GM18868 (cell line): Measurements from ENCODE around the gene SLC24A3.
A peak's percentile ranks its signal among the peaks of the same experiment; 100 is the strongest.

Source experiments
- ATAC-seq: cut with Tn5 transposase; IDR thresholded peaks from one replicate; pipeline ENCODE4 v1.9.1; 2021; ENCODE audit warnings: mild to moderate bottlenecking, moderate library complexity; ENCODE audit not compliant: unreplicated experiment

SLC24A3 gene

GRCh38 chr20:19236371-19237055 lies 24.1 kb downstream of the SLC24A3 start:
- ATAC-seq, result no peak

GRCh38 chr20:19241440-19241839 lies 29.0 kb downstream of the SLC24A3 start:
- ATAC-seq, result no peak

- no peak for ATAC-seq
These were observed 31.8 kb downstream of the SLC24A3 start for GRCh38 chr20:19244291-19244690.

- ATAC-seq, result no peak
These were observed 36.9 kb downstream of the SLC24A3 start for GRCh38 chr20:19249106-19249879.

GRCh38 chr20:19250346-19250745 lies 37.9 kb downstream of the SLC24A3 start:
- no peak for ATAC-seq

- no peak for ATAC-seq
These were observed 39.1 kb downstream of the SLC24A3 start for GRCh38 chr20:19251506-19251905.

- no peak for ATAC-seq
These were observed 39.5 kb downstream of the SLC24A3 start for GRCh38 chr20:19251958-19252357.

GRCh38 chr20:19252451-19253120 lies 40.1 kb downstream of the SLC24A3 start:
- ATAC-seq, result no peak

- ATAC-seq, result no peak
These were observed 40.9 kb downstream of the SLC24A3 start for GRCh38 chr20:19253316-19253715.

GRCh38 chr20:19253916-19254820 lies 41.7 kb downstream of the SLC24A3 start:
- no peak for ATAC-seq

- no peak for ATAC-seq
These were observed 42.5 kb downstream of the SLC24A3 start for GRCh38 chr20:19254956-19255355.

- no peak for ATAC-seq
These were observed 43.6 kb downstream of the SLC24A3 start for GRCh38 chr20:19256085-19256484.

GRCh38 chr20:19256906-19257595 lies 44.6 kb downstream of the SLC24A3 start:
- no peak for ATAC-seq

GRCh38 chr20:19257865-19258264 lies 45.4 kb downstream of the SLC24A3 start:
- ATAC-seq, result no peak

GRCh38 chr20:19259141-19259591 lies 46.7 kb downstream of the SLC24A3 start:
- ATAC-seq, result no peak

GRCh38 chr20:19260412-19261090 lies 48.1 kb downstream of the SLC24A3 start:
- peak; percentile 55 for ATAC-seq

GRCh38 chr20:19264191-19264590 lies 51.7 kb downstream of the SLC24A3 start:
- no peak for ATAC-seq

GRCh38 chr20:19265646-19266374 lies 53.4 kb downstream of the SLC24A3 start:
- ATAC-seq, result peak; percentile 46

- no peak for ATAC-seq
These were observed 56.0 kb downstream of the SLC24A3 start for GRCh38 chr20:19268426-19268825.
